WTC11 (cell line): ENCODE data around the gene ARL6IP5. TPM values are rescaled to one million over a fixed set of nuclear protein-coding genes. Genes with fewer than 3 reads are reported as not detected.

Source experiments
- ATAC-seq: fragments of 200-7000 bp; cut with Tn5 transposase; 2 replicates; pipeline ENCODE4 v1.10.0; 2021; ENCODE audit warnings: mild to moderate bottlenecking, moderate library complexity
- CTCF ChIA-PET: fragments of 300-600 bp; sonication (Branson Sonifier 250); formaldehyde crosslinking; loops from one replicate; lab custom pipeline; 2021; ENCODE audit warnings: antibody characterized with exemption; lab: Charles Lee
- POLR2A ChIA-PET: fragments of 350-600 bp; sonication (Branson Sonifier 250); formaldehyde crosslinking; loops from one replicate; lab custom pipeline; 2021; ENCODE audit warnings: antibody characterized with exemption; lab: Charles Lee
- DNase-seq: peaks from one replicate; pipeline ENCODE4 v3.0.0; 2021; ENCODE audit warnings: low spot score
- H3K27ac Mint-ChIP-seq: 2 replicates; pipeline ENCODE4 v1.8.0; 2021; ENCODE audit warnings: mixed read lengths
- H3K27me3 Mint-ChIP-seq: 2 replicates; pipeline ENCODE4 v1.8.0; 2021; ENCODE audit warnings: low read depth, mild to moderate bottlenecking, moderate library complexity, mixed read lengths
- H3K36me3 Mint-ChIP-seq: 2 replicates; pipeline ENCODE4 v1.8.0; 2021; ENCODE audit warnings: mixed read lengths
- H3K4me1 Mint-ChIP-seq: 2 replicates; pipeline ENCODE4 v1.8.0; 2022; ENCODE audit warnings: mixed read lengths
- H3K4me3 Mint-ChIP-seq: 2 replicates; pipeline ENCODE4 v1.8.0; 2021; ENCODE audit warnings: mild to moderate bottlenecking, moderate library complexity, mixed read lengths
- H3K9me3 Mint-ChIP-seq: 2 replicates; pipeline ENCODE4 v1.8.0; 2021; ENCODE audit warnings: mixed read lengths
- CBFB ChIP-seq: sonication (generic); formaldehyde crosslinking; IDR thresholded peaks from 2 replicates; pipeline ENCODE4 v1.8.1; 2022; ENCODE audit warnings: mild to moderate bottlenecking, low read depth, missing genetic modification reagents
- ELF4 ChIP-seq: sonication (generic); formaldehyde crosslinking; IDR thresholded peaks from 2 replicates; pipeline ENCODE4 v1.8.1; 2022; ENCODE audit warnings: low read depth, mild to moderate bottlenecking, moderate library complexity, missing genetic modification reagents
- EMX1 ChIP-seq: fragments of 250-450 bp; sonication (Bioruptor Pico); IDR thresholded peaks from 2 replicates; pipeline ENCODE4 v1.8.0; 2021; ENCODE audit warnings: mild to moderate bottlenecking
- FOXJ3 ChIP-seq: sonication (generic); formaldehyde crosslinking; IDR thresholded peaks from 2 replicates; pipeline ENCODE4 v1.9.0; 2021; ENCODE audit warnings: missing genetic modification reagents, mild to moderate bottlenecking, borderline replicate concordance
- JAZF1 ChIP-seq: fragments of 250-450 bp; sonication (Bioruptor Pico); IDR thresholded peaks from 2 replicates; pipeline ENCODE4 v1.9.0; 2021; ENCODE audit warnings: moderate library complexity, mild to moderate bottlenecking, inconsistent platforms
- JUN ChIP-seq: sonication (generic); formaldehyde crosslinking; IDR thresholded peaks from 2 replicates; pipeline ENCODE4 v1.8.0; 2023; ENCODE audit warnings: mild to moderate bottlenecking, missing genetic modification reagents
- MXD4 ChIP-seq: fragments of 250-450 bp; sonication (Bioruptor Pico); IDR thresholded peaks from 2 replicates; pipeline ENCODE4 v1.8.0; 2021; ENCODE audit warnings: mild to moderate bottlenecking, moderate library complexity, borderline replicate concordance
- NR1H2 ChIP-seq: sonication (generic); formaldehyde crosslinking; IDR thresholded peaks from 2 replicates; pipeline ENCODE4 v1.9.0; 2021; ENCODE audit warnings: mild to moderate bottlenecking, moderate library complexity, missing genetic modification reagents
- PRDM15 ChIP-seq: sonication (generic); formaldehyde crosslinking; IDR thresholded peaks from 2 replicates; pipeline ENCODE4 v1.8.0; 2022; ENCODE audit warnings: missing genetic modification reagents
- PREB ChIP-seq: sonication (generic); formaldehyde crosslinking; IDR thresholded peaks from 2 replicates; pipeline ENCODE4 v1.8.1; 2022; ENCODE audit warnings: mild to moderate bottlenecking, missing genetic modification reagents, moderate library complexity, borderline replicate concordance
- RELA ChIP-seq: sonication (generic); formaldehyde crosslinking; IDR thresholded peaks from 2 replicates; pipeline ENCODE4 v1.8.1; 2022; ENCODE audit warnings: missing genetic modification reagents, mild to moderate bottlenecking, borderline replicate concordance
- SMAD3 ChIP-seq: sonication (generic); formaldehyde crosslinking; IDR thresholded peaks from 2 replicates; pipeline ENCODE4 v1.8.0; 2022; ENCODE audit warnings: missing genetic modification reagents, mild to moderate bottlenecking, borderline replicate concordance
- ZNF232 ChIP-seq: sonication (generic); formaldehyde crosslinking; IDR thresholded peaks from 2 replicates; pipeline ENCODE4 v1.8.0; 2022; ENCODE audit warnings: mild to moderate bottlenecking, missing genetic modification reagents
- ZNF263 ChIP-seq: sonication (generic); formaldehyde crosslinking; IDR thresholded peaks from 2 replicates; pipeline ENCODE4 v1.8.1; 2022; ENCODE audit warnings: low read depth, mild to moderate bottlenecking, moderate library complexity, missing genetic modification reagents
- ZNF317 ChIP-seq: sonication (generic); formaldehyde crosslinking; IDR thresholded peaks from 2 replicates; pipeline ENCODE4 v1.8.1; 2023; ENCODE audit warnings: low read depth, mild to moderate bottlenecking, moderate library complexity, missing genetic modification reagents, borderline replicate concordance
- ZNF423 ChIP-seq: fragments of 250-450 bp; sonication (Bioruptor Pico); IDR thresholded peaks from 2 replicates; pipeline ENCODE4 v2.1.2; 2022; ENCODE audit warnings: mild to moderate bottlenecking, moderate library complexity
- total RNA-seq: library from RNA; stranded (reverse); gene quantifications from 3 replicates; pipeline ENCODE4 v1.2.3, GENCODE V29; 2021
- TF ChIP-seq, protein P1 (sequence below): sonication (generic); formaldehyde crosslinking; IDR thresholded peaks from 2 replicates; pipeline ENCODE4 v1.8.0; 2022; ENCODE audit warnings: mild to moderate bottlenecking, missing genetic modification reagents
- TF ChIP-seq, protein P2 (sequence below): sonication (generic); formaldehyde crosslinking; conservative IDR thresholded peaks from 2 replicates; pipeline ENCODE4 v1.8.1; 2022; ENCODE audit warnings: mild to moderate bottlenecking, missing genetic modification reagents

The ARL6IP5 gene
- total RNA-seq, 1 experiment from 2014 or later, result 28.4 TPM

DNA sequence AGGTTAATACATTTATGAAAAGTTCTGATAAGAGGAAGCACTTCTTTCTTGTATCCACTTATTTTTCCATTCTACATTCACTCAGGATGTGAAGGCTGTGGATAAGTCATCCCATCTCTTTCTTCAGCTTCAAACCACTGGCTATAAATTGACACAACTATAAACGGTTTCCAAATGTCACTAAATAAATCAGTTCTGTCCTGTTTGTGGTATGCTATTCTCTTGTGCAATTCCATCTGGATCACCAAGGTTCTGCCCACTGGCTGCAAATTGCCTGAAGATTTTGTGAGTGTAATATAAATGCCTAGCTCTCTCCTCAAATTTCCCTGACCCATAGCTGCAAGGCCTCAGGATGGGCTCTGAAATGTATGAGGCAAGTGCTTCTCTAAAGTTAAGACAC, 44.8 kb downstream of the ARL6IP5 start:
- 0 out of 2 replicates have a peak, but pooled peaks cover 5% of the 10 kb centered on the region for H3K9me3 Mint-ChIP-seq
- H3K27me3 Mint-ChIP-seq, result no peaks in the 10 kb centered on the region
- DNase-seq, result no peak
- no peak for TF ChIP-seq NR1H2
- no peak for TF ChIP-seq SMAD3 (CRISPR knock-in tag)
- TF ChIP-seq RELA (CRISPR knock-in tag), result no peak
- no peak for TF ChIP-seq ZNF317 (CRISPR knock-in tag)
- no peak for TF ChIP-seq PREB (CRISPR knock-in tag)
- TF ChIP-seq CBFB (CRISPR knock-in tag), result no peak
- TF ChIP-seq ZNF263 (CRISPR knock-in tag), result no peak
- TF ChIP-seq, protein P1, sequence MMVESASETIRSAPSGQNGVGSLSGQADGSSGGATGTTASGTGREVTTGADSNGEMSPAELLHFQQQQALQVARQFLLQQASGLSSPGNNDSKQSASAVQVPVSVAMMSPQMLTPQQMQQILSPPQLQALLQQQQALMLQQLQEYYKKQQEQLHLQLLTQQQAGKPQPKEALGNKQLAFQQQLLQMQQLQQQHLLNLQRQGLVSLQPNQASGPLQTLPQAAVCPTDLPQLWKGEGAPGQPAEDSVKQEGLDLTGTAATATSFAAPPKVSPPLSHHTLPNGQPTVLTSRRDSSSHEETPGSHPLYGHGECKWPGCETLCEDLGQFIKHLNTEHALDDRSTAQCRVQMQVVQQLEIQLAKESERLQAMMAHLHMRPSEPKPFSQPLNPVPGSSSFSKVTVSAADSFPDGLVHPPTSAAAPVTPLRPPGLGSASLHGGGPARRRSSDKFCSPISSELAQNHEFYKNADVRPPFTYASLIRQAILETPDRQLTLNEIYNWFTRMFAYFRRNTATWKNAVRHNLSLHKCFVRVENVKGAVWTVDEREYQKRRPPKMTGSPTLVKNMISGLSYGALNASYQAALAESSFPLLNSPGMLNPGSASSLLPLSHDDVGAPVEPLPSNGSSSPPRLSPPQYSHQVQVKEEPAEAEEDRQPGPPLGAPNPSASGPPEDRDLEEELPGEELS, result no peak
- TF ChIP-seq ZNF232 (CRISPR knock-in tag), result no peak
- TF ChIP-seq EMX1 (CRISPR knock-in tag), result no peak
- TF ChIP-seq JAZF1 (CRISPR knock-in tag), result no peak
- TF ChIP-seq PRDM15 (CRISPR knock-in tag), result no peak
- TF ChIP-seq MXD4 (CRISPR knock-in tag), result no peak
- no peak for TF ChIP-seq FOXJ3
- TF ChIP-seq ELF4 (CRISPR knock-in tag), result no peak
- TF ChIP-seq, protein P2, sequence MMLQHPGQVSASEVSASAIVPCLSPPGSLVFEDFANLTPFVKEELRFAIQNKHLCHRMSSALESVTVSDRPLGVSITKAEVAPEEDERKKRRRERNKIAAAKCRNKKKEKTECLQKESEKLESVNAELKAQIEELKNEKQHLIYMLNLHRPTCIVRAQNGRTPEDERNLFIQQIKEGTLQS, result no peak
- H3K36me3 Mint-ChIP-seq, result no peaks in the 10 kb centered on the region
- ATAC-seq, result no peak
- peaks cover 4% of the 10 kb centered on the region; the same call in 1 of the 2 replicates for H3K4me1 Mint-ChIP-seq
- CTCF ChIA-PET, result interaction anchor here (0.9 kb wide), 1 partner anchor 8 kb away, joined by 3 read pairs; no protein-coding TSS in a partner anchor
- POLR2A ChIA-PET, result no interaction called here
- no peak overlapping the region for H3K27ac Mint-ChIP-seq
- H3K4me3 Mint-ChIP-seq, result no peak overlapping the region

GRCh38 chr3:69130689-69131088, 46.0 kb downstream of the ARL6IP5 start:
- Mint-ChIP-seq H3K9me3 (0 out of 2 replicates have a peak, but pooled peaks cover 5% of the 10 kb centered on the region), H3K4me1 (peaks cover 4% of the 10 kb centered on the region; the same call in 1 of the 2 replicates), H3K27me3 (no peaks in the 10 kb centered on the region), H3K36me3 (no peaks in the 10 kb centered on the region), H3K4me3 (no peak overlapping the region), H3K27ac (no peak overlapping the region)
- ChIA-PET CTCF (interaction anchor here (1.3 kb wide), 1 partner anchor 10 kb away, joined by 4 read pairs; no protein-coding TSS in a partner anchor), POLR2A (no interaction called here)
- DNase-seq, result no peak
- TF ChIP-seq JUN (CRISPR knock-in tag) (no peak), FOXJ3 (no peak), ZNF423 (CRISPR knock-in tag) (no peak)
- no peak for ATAC-seq
